ENCODE results near the gene MYOG.

DNA sequence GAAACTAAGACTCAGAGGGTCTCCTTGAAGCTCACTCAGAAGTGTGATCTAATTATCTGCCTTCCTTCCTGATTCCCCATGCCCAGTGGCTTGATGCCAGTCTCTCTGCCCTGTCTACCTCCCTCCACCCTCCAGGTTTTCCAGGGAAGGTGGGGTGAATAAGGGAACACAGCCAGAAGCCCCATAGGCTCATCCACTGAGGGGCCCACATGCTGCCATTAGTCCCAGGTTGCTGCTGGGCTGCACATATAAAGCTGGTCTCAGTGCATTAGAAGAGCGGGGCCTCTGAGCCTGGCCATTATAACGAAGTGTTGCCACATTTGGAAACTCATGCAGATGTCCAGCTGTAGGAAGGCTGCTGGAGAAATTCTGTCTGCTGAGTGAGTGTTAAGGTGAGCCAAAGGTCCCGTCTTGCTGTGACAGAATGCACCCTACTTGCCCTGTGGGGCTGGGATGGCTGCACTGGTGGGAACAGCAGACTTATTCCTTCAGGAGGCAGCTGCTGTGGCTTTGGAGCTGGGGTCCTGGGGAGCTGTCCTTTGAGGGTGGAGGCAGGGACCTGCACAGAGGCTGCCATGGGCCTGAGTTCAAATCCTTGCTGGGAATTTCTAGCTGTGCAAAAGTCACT lies 44.7 kb upstream of the MYOG start:
- TF ChIP-seq ZFX (IDR thresholded peaks at IDR 0.05) = no peak
- TF ChIP-seq, protein P1, sequence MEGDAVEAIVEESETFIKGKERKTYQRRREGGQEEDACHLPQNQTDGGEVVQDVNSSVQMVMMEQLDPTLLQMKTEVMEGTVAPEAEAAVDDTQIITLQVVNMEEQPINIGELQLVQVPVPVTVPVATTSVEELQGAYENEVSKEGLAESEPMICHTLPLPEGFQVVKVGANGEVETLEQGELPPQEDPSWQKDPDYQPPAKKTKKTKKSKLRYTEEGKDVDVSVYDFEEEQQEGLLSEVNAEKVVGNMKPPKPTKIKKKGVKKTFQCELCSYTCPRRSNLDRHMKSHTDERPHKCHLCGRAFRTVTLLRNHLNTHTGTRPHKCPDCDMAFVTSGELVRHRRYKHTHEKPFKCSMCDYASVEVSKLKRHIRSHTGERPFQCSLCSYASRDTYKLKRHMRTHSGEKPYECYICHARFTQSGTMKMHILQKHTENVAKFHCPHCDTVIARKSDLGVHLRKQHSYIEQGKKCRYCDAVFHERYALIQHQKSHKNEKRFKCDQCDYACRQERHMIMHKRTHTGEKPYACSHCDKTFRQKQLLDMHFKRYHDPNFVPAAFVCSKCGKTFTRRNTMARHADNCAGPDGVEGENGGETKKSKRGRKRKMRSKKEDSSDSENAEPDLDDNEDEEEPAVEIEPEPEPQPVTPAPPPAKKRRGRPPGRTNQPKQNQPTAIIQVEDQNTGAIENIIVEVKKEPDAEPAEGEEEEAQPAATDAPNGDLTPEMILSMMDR (conservative IDR thresholded peaks at IDR 0.05) = no peak
